ENCODE data around the gene ZNF341.
A peak's percentile ranks its signal among the peaks of the same experiment; 100 is the strongest.

The ZNF341 gene

GRCh38 chr20:33731693-33732165 lies at the start of gene ZNF341:
ZNF341 (plus strand) TSS chr20:33731996; CDS start chr20:33732022, 26 bp downstream.
- peak; percentile 97 to 98 for DNase-seq
- TF ChIP-seq POLR2A (IDR thresholded peaks at IDR 0.05; ENCODE audit: low read length), result peak; percentile 24
- no peak for TF ChIP-seq GATA1 (IDR thresholded peaks at IDR 0.05; ENCODE audit: low read depth, low read length)

DNA sequence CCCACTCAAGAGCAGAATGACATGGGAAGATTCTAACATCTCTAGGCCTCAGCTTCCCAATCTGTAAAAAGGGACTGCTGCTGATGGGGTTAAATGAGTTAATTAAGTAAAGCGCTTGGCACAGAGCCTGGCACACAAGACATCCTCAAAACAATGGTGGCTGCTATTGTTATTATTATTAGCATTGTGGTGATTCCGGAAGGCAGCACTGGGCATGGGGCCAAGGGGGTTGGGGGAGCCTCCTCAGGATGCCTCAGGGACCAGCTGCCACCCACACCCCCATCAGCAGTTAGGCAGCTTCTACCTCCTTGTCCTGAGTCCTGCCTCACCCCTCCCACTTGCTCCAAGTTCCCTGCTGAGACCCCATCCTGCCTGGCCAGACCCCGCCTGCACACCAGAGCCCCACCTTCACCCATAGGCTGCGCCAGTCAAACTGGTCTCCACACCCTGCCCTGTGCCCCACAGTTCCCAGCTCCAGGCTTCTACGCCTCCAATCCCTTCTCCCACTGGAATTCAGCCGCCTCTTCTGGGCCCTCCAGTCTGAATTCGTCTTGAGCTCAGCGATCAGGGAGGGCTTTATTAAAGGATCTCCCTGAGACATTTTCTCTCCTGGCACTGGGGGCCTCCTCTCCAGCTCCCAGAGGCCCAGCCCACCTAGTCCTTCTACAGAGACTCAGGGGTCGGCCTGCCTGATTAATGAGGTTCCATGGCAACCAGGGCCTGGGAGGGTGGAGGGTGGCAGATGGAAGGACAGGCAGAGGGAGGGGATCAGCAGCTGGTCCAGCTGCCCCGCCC lies 47.1 kb upstream of the ZNF341 start:
- peak in 1 of 2 experiments; percentile 50 for DNase-seq
- TF ChIP-seq GATA1 (IDR thresholded peaks at IDR 0.05; ENCODE audit: low read depth, low read length) (no peak), POLR2A (IDR thresholded peaks at IDR 0.05; ENCODE audit: low read length) (no peak)

DNA sequence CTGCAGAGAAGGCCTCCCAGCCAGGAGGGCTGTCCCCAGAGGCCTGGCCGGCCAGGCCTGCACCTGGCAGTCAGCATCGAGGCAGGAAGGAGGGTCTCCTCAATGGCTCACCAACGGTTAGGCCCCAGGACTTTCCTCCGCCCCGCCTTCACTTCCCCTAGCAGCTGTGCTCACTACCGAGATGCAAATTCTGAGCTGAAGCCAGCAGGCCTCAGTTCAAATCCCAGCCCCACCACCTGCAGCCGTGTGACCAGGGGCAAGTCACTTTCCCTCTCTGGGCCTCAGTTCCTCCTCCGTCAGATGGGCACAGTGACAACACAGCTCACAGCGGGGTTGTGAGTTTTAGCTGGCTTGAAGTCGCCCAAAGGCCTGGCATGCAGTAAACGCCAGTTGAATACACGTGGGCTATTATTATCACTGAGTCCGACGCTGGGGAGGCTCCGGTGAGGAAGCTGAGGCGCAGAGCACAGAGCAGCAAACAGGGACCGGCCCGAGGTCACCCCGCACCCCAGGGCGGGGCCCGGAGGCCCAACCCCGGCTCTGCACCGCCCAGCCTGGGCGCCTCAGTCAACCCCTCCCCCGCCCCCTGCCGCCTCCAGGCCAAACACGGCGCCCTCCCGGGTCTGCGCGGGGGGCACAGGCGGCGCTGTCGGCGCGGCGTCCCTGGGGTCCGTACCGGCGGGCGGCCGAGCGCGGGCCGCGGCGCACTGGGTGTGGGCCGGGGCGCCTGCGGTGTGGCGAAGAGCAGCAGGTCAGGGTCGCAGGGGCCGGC lies 46.3 kb upstream of the ZNF341 start:
- TF ChIP-seq POLR2A (IDR thresholded peaks at IDR 0.05; ENCODE audit: low read length) (no peak), GATA1 (IDR thresholded peaks at IDR 0.05; ENCODE audit: low read depth, low read length) (no peak)
- DNase-seq, result peak; percentile 86 to 87

DNA sequence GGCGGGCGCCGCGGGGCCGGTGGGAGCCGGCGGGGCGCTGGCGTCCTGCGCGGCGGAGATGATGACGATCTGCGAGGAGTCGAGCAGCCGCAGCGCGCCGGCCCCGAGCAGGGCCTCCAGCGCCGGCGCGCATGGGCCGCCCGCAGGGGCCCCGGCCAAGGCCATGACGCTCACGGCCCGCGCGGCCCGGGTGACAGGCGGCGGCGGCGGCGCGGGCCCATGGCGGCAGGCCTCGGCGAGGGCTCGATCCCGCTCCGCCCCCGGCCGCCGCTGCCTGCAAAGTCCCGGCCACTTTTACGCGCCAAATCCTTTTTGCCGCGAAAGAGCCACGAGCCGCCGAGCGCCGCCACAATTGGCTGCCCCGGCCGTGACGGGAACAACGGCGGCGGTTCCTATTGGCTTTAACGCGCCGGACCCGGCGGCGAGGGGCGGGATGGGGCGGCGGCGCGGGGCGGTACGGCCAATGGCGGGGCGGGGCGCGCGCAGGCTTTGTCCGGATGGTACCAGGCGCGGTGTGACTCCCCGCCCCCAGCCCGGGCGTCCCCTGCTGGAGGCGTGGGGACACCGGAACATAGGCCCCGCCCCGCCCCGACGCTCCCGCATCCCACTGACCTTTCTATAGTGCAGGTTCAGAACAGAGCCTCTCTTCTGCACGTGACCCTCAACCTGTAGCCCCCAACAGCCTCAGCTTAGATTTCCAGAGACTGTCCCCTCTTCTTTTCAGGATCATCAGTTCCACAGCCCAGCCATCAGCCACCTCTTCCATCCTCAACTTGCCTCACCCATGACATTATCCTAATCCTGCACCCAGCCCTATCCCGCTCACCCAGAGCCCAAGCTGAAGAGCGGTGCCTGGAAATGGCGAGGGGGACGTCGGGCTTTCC lies 45.5 kb upstream of the ZNF341 start, which contains the start of gene E2F1:
TSS of gene E2F1 (minus strand) at position 286 of the 884 bp plus-strand sequence. CDS start at position 165, 121 bp downstream.
- DNase-seq, result peak; percentile 95 to 97
- no peak for TF ChIP-seq GATA1 (IDR thresholded peaks at IDR 0.05; ENCODE audit: low read depth, low read length)

DNA sequence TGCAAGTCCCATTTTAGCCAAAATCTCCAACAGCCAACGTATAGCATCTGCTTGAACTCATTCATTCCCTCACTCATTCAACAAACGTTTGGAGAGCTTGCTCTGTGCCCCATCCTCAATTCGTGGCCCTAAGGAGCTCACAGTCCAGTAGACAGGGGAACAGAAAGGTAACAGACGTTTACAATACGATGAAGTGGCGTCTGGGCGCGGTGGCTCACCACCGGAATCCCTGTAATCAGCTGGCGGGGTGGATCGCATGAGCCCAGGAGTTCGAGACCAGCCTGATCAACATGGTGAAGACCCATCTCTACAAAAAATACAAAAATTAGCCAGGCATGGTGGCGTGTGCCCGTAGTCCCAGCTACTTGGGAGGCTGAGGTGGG lies 44.8 kb upstream of the ZNF341 start:
- DNase-seq, result no peak
- no peak for TF ChIP-seq GATA1 (IDR thresholded peaks at IDR 0.05; ENCODE audit: low read depth, low read length)
- no peak for TF ChIP-seq POLR2A (IDR thresholded peaks at IDR 0.05; ENCODE audit: low read length)

DNA sequence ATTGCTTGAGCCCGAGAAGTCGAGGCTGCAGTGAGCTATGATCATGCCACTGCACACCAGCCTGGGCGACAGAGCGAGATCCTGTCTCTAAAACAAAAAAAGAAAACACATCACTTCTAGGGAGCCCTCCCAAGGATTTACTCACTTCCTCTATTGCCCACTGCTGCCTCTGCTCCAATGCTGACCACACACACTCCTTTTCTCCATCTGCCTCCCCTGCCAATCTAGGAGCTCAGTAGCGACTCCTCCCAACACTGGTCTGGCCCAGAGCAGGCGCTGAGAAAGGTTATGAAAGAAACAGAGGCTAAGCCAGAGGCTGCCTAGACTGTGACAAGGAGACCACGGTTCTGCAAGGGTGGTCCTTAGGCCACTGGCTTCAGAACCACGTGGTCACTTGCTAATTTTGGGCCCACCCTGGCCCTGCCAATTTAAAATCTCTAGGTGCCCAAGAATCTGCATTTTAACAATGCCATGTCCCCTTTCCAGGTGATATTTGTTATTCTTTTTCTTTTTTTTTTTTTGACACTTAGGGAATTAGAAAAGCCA lies 44.4 kb upstream of the ZNF341 start:
- DNase-seq, result peak; percentile 29
- TF ChIP-seq POLR2A (IDR thresholded peaks at IDR 0.05; ENCODE audit: low read length) (no peak), GATA1 (IDR thresholded peaks at IDR 0.05; ENCODE audit: low read depth, low read length) (no peak)

DNA sequence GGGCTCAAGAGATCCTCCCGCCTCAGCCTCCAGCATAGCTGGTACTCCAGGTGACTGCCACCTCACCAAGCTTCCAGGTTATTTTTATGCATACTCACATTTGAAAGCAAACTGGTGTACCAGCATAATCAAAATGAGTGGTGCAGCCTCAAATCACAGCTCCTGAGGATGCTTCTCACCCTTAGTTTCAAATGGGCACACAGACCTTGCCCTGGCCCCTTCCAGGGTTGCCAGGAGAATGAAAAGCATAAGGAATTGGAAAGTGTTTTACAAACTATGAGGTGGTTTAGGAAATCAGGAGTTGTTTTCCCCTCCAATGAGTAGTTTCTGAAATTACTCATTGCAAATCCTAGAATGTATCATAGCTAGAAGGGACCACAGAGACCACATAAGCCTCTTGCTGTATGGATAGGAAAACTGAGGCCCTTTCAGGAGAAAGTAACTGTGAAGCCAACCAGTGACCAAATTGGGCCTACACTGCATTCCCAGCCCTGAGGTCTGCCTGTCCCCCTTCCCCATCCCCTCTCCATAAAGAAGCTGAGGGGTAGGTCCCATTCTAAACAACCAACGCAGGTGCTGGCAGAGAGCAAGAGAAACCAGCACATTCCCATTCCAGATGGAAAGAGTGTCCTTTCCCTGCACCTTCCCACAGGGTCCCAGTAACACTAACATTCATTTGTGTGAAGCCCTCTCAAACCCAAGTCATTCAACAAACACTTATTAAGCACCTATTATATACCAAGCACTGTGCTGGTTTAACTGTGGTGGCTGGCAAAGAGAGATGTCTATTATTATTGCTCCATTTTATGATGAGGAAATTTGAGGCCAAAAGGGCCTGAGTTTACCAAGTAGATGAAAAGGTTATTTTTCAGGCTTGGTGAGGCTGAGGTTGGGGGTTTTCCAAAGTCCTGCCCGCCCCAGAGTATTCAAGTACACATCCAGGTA lies 43.5 kb upstream of the ZNF341 start:
- TF ChIP-seq GATA1 (IDR thresholded peaks at IDR 0.05; ENCODE audit: low read depth, low read length) (no peak), POLR2A (IDR thresholded peaks at IDR 0.05; ENCODE audit: low read length) (no peak)

DNA sequence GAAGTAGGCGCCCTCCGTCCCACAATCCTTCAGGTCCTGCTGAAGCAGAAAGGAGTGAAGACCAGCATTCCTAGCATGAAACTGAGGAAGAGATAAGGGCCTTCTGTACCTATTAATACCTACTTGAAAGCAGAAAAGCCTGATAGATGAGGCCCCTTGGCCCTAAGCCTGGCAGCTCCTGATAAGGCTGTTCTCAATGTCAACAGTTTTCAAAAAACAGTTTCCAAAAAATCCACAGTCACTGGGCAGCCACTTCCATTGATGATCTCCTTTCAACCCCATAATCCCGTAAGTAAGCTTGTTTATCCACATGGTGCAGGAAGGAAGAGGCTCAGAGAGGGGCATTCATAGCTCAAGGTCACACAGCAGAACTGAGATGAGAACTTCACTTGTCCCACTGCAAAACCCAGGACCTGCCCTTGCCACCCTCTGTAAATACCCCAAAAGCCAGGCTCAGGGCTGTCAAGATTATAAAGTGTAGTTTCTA lies 42.8 kb upstream of the ZNF341 start:
- peak; percentile 89 to 92 for DNase-seq
- TF ChIP-seq POLR2A (IDR thresholded peaks at IDR 0.05; ENCODE audit: low read length) (no peak), GATA1 (IDR thresholded peaks at IDR 0.05; ENCODE audit: low read depth, low read length) (peak; percentile 27)

More for the DNA sequence above, 43.5 kb upstream of the ZNF341 start:
- peak in 1 of 2 experiments; percentile 53 for DNase-seq

DNA sequence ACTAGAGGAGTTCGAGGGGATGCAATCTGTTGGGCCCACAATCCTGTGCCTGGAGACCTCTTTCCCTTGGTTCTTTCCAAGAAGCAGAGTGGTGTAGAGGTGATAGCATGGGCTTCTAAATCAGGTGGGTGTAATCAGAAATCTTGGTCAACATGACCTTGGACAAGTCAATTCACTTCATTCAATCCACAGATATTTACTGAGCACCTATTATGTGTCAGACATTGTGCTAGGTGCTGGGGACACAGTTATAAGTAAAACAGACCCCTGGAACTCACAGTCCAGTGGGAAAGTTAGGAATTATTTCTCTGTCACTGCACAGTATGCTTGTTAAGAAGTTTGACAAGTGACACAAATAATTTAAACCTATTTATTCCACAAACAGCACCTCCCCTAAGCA lies 42.3 kb upstream of the ZNF341 start:
- no peak for TF ChIP-seq GATA1 (IDR thresholded peaks at IDR 0.05; ENCODE audit: low read depth, low read length)
- no peak for TF ChIP-seq POLR2A (IDR thresholded peaks at IDR 0.05; ENCODE audit: low read length)

GRCh38 chr20:33689973-33690372 lies 41.8 kb upstream of the ZNF341 start:
- peak; percentile 34 for TF ChIP-seq GATA1 (IDR thresholded peaks at IDR 0.05; ENCODE audit: low read depth, low read length)
- TF ChIP-seq POLR2A (IDR thresholded peaks at IDR 0.05; ENCODE audit: low read length), result no peak
- peak; percentile 92 to 96 for DNase-seq

More for the DNA sequence above, 42.3 kb upstream of the ZNF341 start:
- peak; percentile 44 to 66 for DNase-seq

GRCh38 chr20:33693289-33693688 lies 38.5 kb upstream of the ZNF341 start:
- TF ChIP-seq GATA1 (IDR thresholded peaks at IDR 0.05; ENCODE audit: low read depth, low read length) (no peak), POLR2A (IDR thresholded peaks at IDR 0.05; ENCODE audit: low read length) (no peak)
- DNase-seq, result no peak
